Measurements from ENCODE around the gene NOXA1.
"Not testable (repeated sequence)": the region's sequence is repeated elsewhere in the genome, so short reads cannot be mapped to it uniquely, and the experiment has no call there.

Gene NOXA1

DNA sequence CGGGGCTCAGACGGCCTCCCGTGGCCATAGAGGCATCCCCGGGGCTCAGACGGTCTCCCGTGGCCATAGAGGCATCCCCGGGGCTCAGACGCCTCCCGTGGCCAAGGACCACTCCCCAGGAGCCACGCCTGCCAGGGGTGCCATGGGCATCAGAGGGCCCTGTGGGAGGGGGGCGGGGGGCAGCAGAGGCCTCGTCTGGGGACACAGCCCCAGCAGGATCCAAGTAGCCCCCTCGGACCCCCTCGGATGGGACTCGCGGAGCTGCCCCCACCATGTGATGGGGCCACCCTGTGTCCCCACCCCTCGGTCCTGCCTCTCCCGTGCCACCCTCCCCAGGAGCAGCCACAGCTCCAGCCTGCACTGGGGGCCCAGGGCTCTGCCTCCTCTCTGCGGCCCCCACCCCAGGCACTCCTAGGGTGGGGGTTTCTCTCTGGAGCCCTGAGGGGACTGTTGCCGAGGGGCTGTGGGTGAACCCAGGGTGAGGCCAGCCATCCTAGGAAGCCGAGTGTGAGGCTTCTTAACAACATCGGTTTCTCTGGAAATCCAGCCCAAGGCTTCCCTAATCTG lies 15.5 kb downstream of the NOXA1 start:
- no peak for DNase-seq (ENCODE audit: low read depth in 2 of 2, low spot score in 1 of 2)

DNA sequence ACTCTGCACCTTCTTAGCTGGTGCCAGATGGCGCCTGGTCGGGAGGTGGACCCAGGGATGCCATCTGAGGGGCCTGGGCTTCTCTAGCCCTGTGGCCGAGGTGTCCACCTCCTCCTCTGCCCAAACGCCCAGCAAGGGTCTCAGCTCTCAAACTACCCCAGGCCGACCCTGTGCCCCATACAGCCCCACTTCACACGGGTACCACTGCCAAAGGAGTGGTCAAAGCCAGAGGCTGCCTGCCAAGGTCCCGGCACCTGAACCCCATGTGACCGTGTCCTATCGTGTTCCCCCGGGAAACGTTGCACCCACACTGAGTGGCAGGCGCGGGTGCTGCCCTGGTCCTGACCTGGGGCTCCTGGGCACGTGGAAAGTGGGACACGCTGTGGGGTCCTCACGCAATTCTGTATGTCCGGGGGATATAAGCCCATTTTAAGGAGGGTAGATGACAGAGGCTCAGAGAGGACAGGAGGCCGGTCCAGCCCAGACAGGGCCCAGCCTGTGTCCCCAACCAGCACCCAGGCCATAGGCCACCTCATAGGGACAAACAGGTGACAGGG lies 16.0 kb downstream of the NOXA1 start:
- no peak for DNase-seq (ENCODE audit: low read depth in 2 of 2, low spot score in 1 of 2)

DNA sequence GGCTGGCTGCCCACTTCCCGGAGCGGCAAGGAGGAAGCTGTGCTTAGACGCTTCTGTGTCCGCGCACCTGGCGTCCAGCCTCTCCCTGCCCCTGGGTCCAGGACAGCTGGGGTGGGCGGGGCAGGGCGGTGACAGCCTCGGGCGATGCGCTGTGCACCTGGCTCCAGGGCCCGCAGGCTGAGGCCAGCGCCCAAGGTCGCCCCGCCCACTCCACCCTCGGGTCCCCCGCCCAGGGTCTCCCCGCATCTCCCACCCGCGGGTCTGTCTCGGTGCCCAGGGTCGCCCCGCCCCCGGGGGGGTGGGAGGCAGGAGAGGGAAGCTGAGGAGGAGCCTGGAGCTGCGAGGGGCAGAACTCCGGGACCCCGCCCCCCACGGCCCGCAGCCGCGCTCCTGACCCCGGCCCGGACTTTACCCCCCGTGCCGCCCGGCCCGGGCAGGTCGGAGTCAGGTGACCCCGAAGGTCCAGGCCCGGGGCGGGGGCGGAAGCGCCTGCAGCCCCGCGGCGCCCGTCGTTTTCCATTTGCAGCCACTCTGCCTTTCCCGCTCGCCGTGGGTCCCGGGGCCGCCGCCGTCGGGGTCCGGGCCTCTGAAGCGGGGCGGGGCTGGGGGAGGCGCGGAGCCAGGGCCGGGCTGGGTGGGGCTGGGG lies 18.2 kb downstream of the NOXA1 start, which contains the start of gene ENTPD8:
Gene ENTPD8 (minus strand): TSS at position 69 of the 646 bp plus-strand sequence. CDS start 3,072 bp downstream, outside the sequence.
- no peak for DNase-seq (ENCODE audit: low read depth in 2 of 2, low spot score in 1 of 2)

DNA sequence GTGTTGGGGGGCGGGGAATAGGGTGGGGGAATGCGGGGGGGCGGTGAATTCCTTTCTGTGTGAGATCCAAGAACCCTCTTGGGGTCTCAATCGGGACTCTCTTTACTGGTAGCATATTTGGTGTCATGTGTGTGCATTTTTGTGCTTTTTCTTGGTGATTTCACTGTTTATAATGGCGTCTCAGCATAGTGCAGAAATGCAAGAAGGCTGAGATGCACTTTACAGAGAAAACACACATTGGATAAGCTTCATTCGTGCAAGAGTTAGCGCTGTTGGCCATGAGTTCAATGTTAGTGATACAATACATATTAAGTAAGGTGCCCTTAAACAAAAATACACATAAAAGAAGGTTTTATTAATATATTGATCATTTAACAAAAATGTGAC lies 18.7 kb downstream of the NOXA1 start:
- DNase-seq (ENCODE audit: low read depth in 2 of 2, low spot score in 1 of 2): no peak

DNA sequence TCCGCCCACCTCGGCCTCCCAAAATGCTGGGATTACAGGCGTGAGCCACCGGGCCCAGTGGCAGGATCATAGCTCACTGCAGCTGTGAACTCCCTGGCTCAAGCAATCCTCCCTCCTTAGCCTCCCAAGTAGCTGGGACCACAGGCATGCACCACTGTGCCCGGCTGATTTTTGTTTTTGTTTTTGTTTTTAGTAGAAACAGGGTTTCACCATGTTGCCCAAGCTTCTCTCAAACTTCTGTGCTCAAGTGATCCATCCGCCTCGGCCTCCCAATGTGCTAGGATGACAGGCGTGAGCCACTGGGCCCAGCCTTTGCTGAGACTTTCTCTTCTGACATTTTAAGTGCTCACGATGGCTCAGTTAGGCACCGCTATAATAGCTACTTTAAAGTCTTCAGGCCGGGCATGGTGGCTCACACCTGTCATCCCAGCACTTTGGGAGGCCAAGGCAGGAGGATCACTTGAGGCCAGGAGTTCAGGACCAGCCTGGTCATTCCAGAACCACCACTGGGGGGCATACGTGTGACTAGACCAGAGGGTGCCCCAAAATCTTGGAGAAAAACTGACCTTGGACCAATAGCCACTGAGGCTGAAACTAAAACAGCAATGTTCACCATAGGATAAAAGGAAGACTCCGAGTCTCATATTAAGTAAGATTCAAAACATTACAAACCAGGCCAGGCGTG lies 21.1 kb downstream of the NOXA1 start:
- no peak for DNase-seq (ENCODE audit: low read depth in 2 of 2, low spot score in 1 of 2)

DNA sequence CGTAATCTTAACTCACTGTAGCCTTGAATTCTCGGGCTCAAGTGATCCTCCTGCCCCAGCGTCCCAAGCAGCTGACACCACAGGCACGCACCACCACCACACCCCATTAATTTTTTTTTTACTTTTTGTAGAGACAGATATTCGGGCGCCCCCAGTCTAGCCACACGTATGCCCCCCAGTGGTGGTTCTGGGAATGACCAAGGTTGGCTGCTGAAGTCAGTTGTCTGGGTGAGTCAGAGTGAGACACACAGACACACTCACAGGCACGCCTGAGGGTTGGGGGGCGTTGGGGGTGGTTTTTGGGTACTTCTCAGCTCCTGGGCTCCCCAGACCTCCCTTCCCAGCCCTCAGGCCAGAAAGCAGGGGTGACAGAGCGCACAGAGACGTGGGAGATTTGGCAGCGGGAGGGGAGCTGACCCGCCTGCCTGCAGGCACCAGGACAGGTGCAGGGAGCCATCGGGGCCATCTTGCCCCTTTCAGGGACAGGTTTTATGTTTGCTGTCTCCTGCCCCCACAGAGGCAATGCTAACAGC lies 22.1 kb downstream of the NOXA1 start:
- DNase-seq (ENCODE audit: low read depth in 2 of 2, low spot score in 1 of 2): peak; percentile 71 to 86

DNA sequence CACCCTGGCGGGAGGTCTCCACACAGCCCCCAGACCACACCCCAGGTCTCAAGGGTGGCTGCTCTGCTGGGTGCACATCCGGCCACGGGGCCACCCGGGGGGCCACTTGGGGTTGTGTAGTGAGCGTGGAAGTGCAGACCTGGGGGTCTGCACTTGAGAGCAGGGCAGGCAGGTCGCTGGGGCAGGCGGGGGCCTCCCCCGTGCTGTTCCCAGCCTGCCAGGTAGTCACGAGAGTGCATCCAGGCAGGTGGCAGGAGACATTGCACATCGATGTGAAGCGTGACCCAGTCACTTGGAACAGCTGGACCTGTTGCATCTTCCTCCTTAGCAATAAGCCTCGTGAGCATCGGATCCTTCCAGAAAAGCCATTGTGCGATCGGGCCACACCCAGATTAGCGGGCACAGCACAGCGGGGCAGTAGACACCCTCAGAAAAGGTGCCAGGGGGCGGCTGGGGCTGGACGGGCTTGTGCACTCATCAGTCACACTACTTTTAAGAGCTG lies 22.8 kb downstream of the NOXA1 start:
- DNase-seq (ENCODE audit: low read depth in 2 of 2, low spot score in 1 of 2): no peak

DNA sequence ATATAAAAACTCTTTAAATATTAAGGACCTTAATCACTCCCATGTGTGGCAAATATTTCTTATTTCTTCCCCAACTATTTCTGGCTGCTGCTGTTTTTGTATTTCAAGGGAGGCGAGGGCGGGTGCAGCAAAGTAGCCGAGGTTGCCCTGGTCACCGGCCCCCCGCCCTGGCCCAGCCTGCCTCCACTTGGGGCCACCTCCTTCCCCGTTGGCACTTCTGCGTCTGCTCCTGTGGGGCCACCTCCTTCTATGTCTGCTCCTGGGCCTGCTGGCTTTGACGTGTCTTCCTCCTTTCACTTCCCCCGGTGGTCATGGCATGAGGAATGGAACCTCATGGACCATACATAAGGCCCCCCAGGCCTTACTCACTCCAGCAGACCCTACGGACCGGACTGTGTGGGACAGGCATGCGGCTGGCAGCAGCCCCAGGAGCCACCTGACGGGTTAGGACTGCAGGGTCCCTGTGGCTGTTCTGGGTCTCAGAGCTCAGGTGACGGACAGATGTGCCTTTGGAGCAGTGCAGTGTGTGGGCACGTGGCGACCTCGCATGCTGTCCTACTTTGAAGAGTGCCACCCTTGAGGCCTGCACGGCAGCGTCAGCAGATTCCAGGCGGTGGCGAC lies 23.8 kb downstream of the NOXA1 start:
- DNase-seq (ENCODE audit: low read depth in 2 of 2, low spot score in 1 of 2): no peak

DNA sequence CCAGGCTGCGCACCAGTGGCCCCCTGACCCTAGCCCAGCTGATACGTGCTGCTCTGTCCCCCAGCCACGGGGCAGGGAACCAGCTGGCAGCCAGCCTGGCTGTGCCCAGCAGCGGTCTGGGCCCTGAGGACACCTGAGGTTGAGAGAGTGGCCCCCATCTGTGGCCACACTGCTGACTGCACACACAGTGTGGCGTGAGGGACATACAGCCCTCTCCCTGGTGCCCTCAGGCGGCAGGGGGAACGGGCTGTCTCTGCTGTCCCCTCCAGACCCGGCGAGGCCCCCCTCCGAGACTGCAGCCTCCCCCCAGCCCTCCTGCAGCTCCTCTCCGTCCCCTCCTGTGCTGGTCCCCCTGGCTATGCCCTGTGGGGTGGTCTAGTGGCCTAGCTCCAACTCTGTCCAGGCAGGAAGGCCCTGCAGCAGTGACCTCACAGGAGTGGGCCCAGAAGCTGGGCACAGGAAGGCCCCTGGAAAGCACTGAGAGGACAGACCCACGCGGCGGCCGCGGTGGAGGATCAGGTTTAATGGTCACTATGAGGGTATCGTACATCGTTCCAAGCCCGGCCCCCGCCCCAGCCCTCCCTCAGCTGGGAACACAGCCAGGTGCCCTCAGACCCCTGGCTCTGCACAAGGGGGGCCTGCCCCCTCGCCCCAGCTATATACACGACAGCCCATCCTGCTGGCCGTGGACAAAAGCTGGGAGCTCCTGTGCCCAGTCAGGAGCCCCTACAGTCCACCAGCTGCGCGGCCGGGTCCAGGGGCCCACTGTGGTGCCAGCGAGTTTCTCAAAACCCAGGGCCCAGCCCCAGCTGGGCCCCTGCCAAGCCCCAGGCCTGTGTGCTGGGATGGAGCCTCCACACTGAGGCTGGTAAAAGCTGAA lies 24.8 kb downstream of the NOXA1 start:
- no peak for DNase-seq (ENCODE audit: low read depth in 2 of 2, low spot score in 1 of 2)

DNA sequence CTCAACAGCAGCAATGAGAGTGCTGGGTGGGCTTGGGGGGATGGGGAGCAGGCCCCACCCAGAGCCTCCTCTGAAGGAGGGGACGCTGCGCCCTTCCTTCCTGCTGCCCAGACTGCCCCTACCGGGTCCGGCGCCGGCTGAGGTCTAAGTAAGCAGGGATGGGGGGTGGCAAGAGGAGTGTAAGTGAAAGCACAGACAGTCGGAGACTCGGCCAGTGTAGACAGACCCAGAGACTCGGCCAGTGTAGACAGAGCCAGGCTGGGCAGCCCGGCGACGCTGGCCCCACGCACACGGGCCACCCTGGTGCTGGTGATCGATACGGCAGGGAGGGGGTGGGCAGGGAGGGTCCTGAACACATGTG lies 25.4 kb downstream of the NOXA1 start:
- no peak for DNase-seq (ENCODE audit: low read depth in 2 of 2, low spot score in 1 of 2)

DNA sequence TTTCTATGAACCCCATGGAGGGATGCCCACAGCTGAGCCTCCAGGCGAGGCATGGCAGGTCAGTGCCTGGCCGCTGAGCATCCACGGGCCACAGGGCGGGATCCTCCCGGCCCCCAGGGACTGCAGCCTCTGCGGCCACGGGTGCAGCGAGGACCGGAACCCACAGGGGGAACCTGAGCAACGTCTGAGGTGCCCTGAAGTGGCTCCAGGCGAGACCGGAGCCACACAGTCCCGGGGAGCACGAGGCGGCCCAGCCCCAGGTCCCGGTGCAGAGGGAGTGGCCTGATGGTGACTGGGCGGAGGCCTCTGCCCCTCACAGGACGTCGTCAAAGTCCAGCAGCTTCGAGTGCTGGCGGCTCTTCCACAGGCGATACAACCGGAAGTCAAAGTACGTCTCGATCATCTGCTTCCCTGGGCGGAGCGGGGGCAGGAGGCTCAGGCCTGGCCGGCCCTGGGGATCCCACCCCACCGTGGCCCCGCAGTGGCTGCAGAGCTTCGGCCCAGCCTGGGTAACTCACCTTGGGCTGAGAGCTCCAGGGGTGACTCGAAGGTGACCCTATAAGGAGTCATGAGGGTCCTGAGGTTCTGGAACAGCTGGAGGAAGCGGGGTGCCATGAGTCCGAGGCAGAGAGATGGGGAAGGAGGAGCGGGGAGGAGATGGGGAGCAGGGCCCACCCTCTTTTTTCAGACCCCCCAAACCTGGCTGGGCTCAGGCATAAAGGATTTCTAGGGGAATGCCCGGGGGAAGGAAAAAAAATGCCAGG lies 26.1 kb downstream of the NOXA1 start:
- DNase-seq (ENCODE audit: low read depth in 2 of 2, low spot score in 1 of 2): no peak

DNA sequence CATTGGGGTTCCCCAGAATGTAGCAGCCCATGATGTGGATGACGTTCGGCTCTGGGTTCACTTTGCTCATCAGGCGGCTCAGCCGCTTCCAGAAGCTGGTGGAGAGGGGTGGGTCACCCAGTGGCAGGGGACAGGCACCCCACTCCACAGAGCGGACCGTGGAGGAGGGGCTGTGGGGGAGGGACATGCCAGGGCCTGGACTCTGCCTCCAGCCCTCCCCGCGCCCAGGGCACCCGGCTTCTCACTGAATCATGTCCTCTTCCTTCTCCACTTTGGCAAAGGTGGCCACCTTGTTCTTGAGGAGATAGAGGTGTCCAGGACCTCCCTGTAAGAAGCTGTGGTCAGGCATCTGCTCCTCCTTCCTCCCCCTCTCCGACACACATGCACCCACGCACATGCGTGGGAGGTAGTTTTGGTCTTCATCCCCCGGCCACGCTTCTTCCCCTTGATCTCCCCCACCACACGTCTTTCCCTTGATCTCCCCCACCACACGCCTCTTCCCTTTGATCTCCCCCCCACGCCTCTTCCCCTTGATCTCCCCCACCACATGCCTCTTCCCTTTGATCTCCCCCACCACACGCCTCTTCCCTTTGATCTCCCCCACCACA lies 26.8 kb downstream of the NOXA1 start:
- peak; percentile 42 to 46 for DNase-seq (ENCODE audit: low read depth in 2 of 2, low spot score in 1 of 2)

DNA sequence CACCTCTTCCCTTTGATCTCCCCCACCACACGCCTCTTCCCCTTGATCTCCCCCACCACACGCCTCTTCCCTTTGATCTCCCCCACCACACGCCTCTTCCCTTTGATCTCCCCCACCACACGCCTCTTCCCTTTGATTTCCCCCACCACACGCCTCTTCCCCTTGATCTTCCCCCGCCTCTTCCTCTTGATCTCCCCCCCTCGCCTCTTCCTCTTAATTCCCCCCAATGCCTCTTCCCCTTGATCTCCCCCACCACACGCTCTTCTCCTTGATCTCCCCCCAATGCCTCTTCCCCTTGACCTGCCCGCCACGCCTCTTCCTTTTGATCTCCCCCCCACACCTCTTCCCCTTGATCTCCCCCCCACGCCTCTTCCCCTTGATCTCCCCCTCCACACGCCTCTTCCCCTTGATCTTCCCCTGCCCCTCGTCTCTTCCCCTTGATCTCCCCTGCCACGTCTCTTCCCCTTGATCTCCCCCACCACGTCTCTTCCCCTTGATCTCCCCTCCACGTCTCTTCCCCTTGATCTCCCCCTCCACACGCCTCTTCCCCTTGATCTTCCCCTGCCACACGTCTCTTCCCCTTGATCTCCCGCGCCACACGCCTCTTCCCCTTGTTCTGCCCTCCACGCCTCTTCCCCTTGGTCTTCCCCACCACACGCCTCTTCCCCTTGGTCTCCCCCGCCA lies 27.5 kb downstream of the NOXA1 start:
- DNase-seq (ENCODE audit: low read depth in 2 of 2, low spot score in 1 of 2): peak in 1 of 2 donors; percentile 31

DNA sequence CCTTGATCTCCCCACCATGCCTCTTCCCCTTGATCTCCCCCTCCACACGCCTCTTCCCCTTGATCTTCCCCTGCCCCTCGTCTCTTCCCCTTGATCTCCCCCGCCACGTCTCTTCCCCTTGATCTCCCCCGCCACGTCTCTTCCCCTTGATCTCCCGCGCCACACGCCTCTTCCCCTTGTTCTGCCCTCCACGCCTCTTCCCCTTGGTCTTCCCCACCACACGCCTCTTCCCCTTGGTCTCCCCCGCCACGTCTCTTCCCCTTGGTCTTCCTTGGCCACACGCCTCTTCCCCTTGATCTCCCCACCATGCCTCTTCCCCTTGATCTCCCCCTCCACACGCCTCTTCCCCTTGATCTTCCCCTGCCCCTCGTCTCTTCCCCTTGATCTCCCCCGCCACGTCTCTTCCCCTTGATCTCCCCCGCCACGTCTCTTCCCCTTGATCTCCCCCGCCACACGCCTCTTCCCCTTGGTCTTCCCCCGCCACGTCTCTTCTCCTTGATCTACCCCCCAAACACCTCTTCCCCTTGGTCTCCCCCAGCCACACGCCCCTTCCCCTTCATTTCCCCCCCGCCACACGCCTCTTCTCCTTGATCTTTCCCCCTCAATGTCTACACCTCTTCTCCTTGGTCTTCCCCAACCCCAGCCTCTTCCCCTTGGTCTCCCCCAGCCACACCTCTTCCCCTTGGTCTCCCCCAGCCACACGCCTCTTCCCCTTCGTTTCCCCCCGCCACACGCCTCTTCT lies 28.2 kb downstream of the NOXA1 start:
- DNase-seq (ENCODE audit: low read depth in 2 of 2, low spot score in 1 of 2): not testable (repeated sequence)

DNA sequence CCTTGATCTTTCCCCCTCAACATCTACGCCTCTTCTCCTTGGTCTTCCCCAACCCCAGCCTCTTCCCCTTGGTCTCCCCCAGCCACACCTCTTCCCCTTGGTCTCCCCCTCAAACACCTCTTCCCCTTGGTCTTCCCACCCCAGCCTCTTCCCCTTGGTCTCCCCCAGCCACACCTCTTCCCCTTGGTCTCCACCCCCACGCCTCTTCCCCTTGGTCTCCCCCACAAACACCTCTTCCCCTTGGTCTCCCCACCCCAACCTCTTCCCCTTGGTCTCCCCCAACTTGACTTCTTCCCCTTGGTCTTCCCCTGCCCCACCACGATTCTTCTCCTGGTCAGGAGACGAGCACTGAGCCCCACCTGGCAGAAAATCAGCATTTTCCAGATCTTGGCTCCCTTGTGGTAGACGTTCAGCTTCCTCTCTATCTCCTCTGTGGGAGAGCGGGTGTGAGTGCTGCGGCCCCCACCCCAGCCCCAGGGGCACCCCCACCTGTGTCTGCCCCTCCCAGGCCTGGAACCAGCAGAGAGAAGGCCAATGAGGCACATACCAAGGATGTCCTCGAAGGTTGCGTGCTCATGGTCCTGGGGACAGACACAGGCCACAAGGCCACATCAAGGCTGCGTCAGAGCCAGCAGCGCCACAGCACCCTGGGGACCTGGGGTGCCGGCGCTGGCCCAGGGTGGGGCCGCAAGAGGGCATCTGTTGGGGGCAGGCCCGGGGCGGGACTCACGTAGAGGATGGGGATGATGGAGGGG lies 29.0 kb downstream of the NOXA1 start:
- DNase-seq (ENCODE audit: low read depth in 2 of 2, low spot score in 1 of 2): no peak

DNA sequence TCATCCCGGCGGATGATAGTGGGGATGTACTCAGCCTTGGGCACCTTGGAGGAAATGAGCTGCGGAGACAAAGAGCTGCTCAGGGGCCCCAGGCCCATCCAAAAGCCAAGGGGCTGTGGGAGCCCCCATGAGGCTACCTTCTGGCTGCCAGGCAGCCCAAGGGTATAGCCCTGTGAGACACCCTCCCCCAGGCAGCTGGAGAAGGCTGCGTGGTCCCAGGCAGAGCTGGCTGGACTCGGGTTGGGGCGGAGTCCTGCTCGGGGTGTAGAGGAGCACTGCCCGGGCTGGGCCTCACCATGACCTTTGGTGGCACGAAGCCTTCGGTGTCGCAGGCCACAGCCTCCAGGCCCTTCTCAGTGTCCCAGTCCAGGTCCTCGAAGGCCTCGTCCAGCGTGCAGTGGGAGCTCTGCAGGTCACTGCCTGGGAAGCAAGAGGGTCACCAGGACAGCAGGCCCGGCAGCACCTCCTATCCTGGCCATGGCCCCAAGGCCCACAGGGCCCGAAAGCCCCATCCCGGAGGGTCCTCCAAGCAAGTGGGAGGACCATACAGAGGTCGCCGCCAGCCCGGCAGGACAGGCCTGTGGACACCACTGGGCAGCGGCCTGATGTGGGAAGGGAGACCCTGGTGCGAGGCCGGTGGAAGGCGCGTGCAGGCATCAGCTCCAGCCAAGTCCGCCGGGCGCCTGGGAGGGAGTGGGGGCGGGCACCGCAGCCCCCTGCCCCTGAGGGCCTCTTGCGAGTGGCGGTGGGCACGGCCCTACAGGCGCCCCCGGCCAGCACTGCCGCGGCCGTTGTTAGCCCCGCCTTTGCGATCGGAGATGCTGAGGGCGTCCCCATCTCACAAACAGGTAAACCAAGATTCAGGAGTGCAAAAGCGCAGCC lies 29.8 kb downstream of the NOXA1 start:
- DNase-seq (ENCODE audit: low read depth in 2 of 2, low spot score in 1 of 2): no peak

Measured in stimulated activated CD8-positive, alpha-beta memory T cell treated with anti-CD3 and anti-CD28 coated beads, Interleukin-4, amount 100 ng/mL, for 4 hours (primary cell).